DOHH2 (cell line): ENCODE measurements around the gene ZNF84.

ENCODE experiments used
- H3F3A ChIP-seq: fragments of 200-600 bp; sonication (generic), shearing (Covaris generic); 2 replicates; pipeline ENCODE4 v1.6.0; 2016; ENCODE audit warnings: antibody characterized with exemption, mild to moderate bottlenecking; ENCODE audit not compliant: control insufficient read depth, insufficient read depth
- H3K27ac ChIP-seq: fragments of 200-600 bp; sonication (generic); 2 replicates; pipeline ENCODE4 v1.5.1; 2014; ENCODE audit warnings: low read depth, mild to moderate bottlenecking, low read length, moderate library complexity
- H3K27me3 ChIP-seq: fragments of 200-600 bp; sonication (generic); 2 replicates; pipeline ENCODE4 v1.6.1; 2014; ENCODE audit warnings: mild to moderate bottlenecking, low read length, mixed read lengths; ENCODE audit not compliant: control insufficient read depth
- H3K36me3 ChIP-seq: fragments of 200-600 bp; sonication (generic); 2 replicates; pipeline ENCODE4 v1.6.1; 2014; ENCODE audit warnings: mild to moderate bottlenecking, low read length, moderate library complexity, mixed read lengths; ENCODE audit not compliant: control insufficient read depth
- H3K4me1 ChIP-seq: fragments of 200-600 bp; sonication (generic); 2 replicates; pipeline ENCODE4 v1.6.1; 2014; ENCODE audit warnings: mild to moderate bottlenecking, low read length, mixed read lengths; ENCODE audit not compliant: control insufficient read depth
- H3K4me2 ChIP-seq: fragments of 200-600 bp; sonication (generic); 2 replicates; pipeline ENCODE4 v1.6.0; 2014; ENCODE audit warnings: mild to moderate bottlenecking, low read length, moderate library complexity
- H3K4me3 ChIP-seq: fragments of 200-600 bp; sonication (generic); 2 replicates; pipeline ENCODE4 v1.5.1; 2014; ENCODE audit warnings: mild to moderate bottlenecking, low read length, mixed read lengths
- H3K79me2 ChIP-seq: fragments of 200-600 bp; sonication (generic); 2 replicates; pipeline ENCODE4 v1.6.1; 2014; ENCODE audit warnings: mild to moderate bottlenecking, low read length, mixed read lengths; ENCODE audit not compliant: control insufficient read depth
- H3K9me2 ChIP-seq: fragments of 200-600 bp; sonication (generic); replicated peaks from 2 replicates; pipeline ENCODE4 v1.6.1; 2014; ENCODE audit warnings: mild to moderate bottlenecking, low read length, mixed read lengths; ENCODE audit not compliant: control insufficient read depth
- H3K9me3 ChIP-seq: fragments of 200-600 bp; sonication (generic); 2 replicates; pipeline ENCODE4 v1.6.1; 2014; ENCODE audit warnings: antibody characterized with exemption, low read length, mixed read lengths; ENCODE audit not compliant: control insufficient read depth, insufficient read depth
- H4K20me1 ChIP-seq: fragments of 200-600 bp; sonication (generic); 2 replicates; pipeline ENCODE4 v1.6.0; 2014; ENCODE audit warnings: low read depth, mild to moderate bottlenecking, antibody characterized with exemption, low read length, moderate library complexity; ENCODE audit not compliant: control insufficient read depth, insufficient read depth
- EZH2phosphoT487 ChIP-seq: fragments of 200-600 bp; sonication (generic); IDR thresholded peaks from 2 replicates; pipeline ENCODE4 v1.6.1; 2017; ENCODE audit warnings: borderline replicate concordance, mild to moderate bottlenecking, antibody characterized with exemption, low read length, moderate library complexity, mixed read lengths
- TF ChIP-seq, protein P1 (sequence below): fragments of 200-600 bp; sonication (generic); IDR thresholded peaks from one replicate; pipeline ENCODE4 v1.5.1; 2014; ENCODE audit warnings: antibody characterized with exemption, mild to moderate bottlenecking, low read depth, low read length; ENCODE audit not compliant: poor library complexity, severe bottlenecking

Gene ZNF84

DNA sequence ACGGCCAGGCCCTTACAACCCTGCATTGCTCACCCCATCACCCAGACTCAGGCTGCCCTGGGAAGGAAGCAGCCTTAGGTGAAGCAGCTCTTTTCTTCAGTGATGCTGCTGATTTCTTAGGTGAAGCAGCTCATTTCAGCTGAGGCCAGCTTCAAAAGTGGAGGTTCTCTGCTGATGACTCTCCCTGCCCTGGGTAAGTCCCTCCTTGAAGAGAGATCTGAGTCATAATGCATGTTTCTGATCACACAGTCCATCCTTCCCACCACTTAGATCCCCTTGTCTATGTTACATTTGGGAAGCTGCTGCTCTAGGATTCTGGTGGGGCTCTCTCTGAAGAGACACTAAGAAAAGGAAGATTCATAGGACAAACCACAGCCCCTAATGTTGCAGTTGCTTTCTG, 26.2 kb downstream of the ZNF84 start:
- Histone ChIP-seq H3K9me3 (peaks cover 78% of the 10 kb centered on the region), H4K20me1 (no peaks in the 10 kb centered on the region), H3K4me3 (no peak overlapping the region), H3K27ac (no peak overlapping the region), H3K9me2 (no peaks in the 10 kb centered on the region), H3F3A (no peaks in the 10 kb centered on the region), H3K79me2 (no peaks in the 10 kb centered on the region), H3K4me1 (no peaks in the 10 kb centered on the region), H3K27me3 (no peaks in the 10 kb centered on the region), H3K4me2 (no peak overlapping the region), H3K36me3 (peaks cover 4% of the 10 kb centered on the region)
- TF ChIP-seq, protein P1, sequence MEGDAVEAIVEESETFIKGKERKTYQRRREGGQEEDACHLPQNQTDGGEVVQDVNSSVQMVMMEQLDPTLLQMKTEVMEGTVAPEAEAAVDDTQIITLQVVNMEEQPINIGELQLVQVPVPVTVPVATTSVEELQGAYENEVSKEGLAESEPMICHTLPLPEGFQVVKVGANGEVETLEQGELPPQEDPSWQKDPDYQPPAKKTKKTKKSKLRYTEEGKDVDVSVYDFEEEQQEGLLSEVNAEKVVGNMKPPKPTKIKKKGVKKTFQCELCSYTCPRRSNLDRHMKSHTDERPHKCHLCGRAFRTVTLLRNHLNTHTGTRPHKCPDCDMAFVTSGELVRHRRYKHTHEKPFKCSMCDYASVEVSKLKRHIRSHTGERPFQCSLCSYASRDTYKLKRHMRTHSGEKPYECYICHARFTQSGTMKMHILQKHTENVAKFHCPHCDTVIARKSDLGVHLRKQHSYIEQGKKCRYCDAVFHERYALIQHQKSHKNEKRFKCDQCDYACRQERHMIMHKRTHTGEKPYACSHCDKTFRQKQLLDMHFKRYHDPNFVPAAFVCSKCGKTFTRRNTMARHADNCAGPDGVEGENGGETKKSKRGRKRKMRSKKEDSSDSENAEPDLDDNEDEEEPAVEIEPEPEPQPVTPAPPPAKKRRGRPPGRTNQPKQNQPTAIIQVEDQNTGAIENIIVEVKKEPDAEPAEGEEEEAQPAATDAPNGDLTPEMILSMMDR = no peak
- no peak for TF ChIP-seq EZH2phosphoT487

DNA sequence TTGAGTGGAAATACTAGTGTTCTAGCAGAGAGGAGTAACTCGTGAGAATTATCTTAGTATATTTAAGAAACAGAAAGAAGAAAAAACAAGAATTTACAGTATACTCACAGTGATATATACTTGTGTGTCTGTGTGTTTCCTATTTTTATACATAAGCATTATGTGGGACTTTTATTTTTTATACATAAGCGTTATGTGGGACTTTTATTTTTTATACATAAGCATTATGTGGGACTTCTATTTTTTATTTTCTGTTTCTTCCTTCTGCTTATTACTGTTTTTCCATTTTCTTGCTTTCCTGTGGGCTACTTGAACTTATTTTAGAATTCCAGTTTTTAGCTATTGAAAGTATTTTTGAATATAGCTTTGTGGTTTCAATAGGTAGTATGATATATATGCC, 36.5 kb downstream of the ZNF84 start:
- no peaks in the 10 kb centered on the region for H3K36me3 ChIP-seq
- H3K27me3 ChIP-seq = no peaks in the 10 kb centered on the region
- TF ChIP-seq EZH2phosphoT487 = no peak
- TF ChIP-seq, protein P1 = no peak
- H3K27ac ChIP-seq = no peak overlapping the region
- H3K4me1 ChIP-seq = no peaks in the 10 kb centered on the region
- no peaks in the 10 kb centered on the region for H4K20me1 ChIP-seq
- H3K4me2 ChIP-seq = no peak overlapping the region
- no peaks in the 10 kb centered on the region for H3K79me2 ChIP-seq
- H3F3A ChIP-seq = no peaks in the 10 kb centered on the region
- peaks cover 26% of the 10 kb centered on the region for H3K9me3 ChIP-seq
- no peak overlapping the region for H3K4me3 ChIP-seq
- no peaks in the 10 kb centered on the region for H3K9me2 ChIP-seq

GRCh38 chr12:133080026-133080367, 42.7 kb downstream of the ZNF84 start:
- H3K4me2 ChIP-seq = peak overlapping the region; percentile 71
- peaks cover 51% of the 10 kb centered on the region for H3K9me3 ChIP-seq
- H3K4me1 ChIP-seq = peaks cover 13% of the 10 kb centered on the region
- no peaks in the 10 kb centered on the region for H4K20me1 ChIP-seq
- H3K27me3 ChIP-seq = no peaks in the 10 kb centered on the region
- TF ChIP-seq, protein P1 = no peak
- no peak for TF ChIP-seq EZH2phosphoT487
- no peaks in the 10 kb centered on the region for H3K9me2 ChIP-seq
- H3K4me3 ChIP-seq = peak overlapping the region; percentile 81
- peaks cover 33% of the 10 kb centered on the region for H3K36me3 ChIP-seq
- H3K79me2 ChIP-seq = peaks cover 6% of the 10 kb centered on the region; the same call in 1 of the 2 replicates
- peak overlapping the region; percentile 81 for H3K27ac ChIP-seq
- H3F3A ChIP-seq = peaks cover 3% of the 10 kb centered on the region; the same call in 1 of the 2 replicates
